HepG2 (cell line): ENCODE data around the gene SLC16A3. TPM values are rescaled to one million over a fixed set of nuclear protein-coding genes. Genes with fewer than 3 reads are reported as not detected.

Source experiments
- AHR ChIP-seq: IDR thresholded peaks from 2 replicates; pipeline ENCODE4 v1.6.1; 2018; ENCODE audit warnings: missing genetic modification reagents, missing compliant biosample characterization
- ARID4A ChIP-seq: sonication (generic); formaldehyde crosslinking; IDR thresholded peaks from 2 replicates; pipeline ENCODE4 v1.5.0; 2020; ENCODE audit warnings: mild to moderate bottlenecking, missing genetic modification reagents, borderline replicate concordance
- BHLHE40 ChIP-seq: IDR thresholded peaks from 2 replicates; pipeline ENCODE4 v1.6.1; 2011; ENCODE audit warnings: low read length, improper control_type of control experiment
- CTCF ChIP-seq: sonication (generic); formaldehyde crosslinking; IDR thresholded peaks from 2 replicates; pipeline ENCODE4 v1.5.0; 2020; ENCODE audit warnings: mild to moderate bottlenecking, missing genetic modification reagents, moderate library complexity
- KLF6 ChIP-seq: IDR thresholded peaks from 2 replicates; pipeline ENCODE4 v1.8.0; 2016; ENCODE audit warnings: missing biosample characterization, missing genetic modification reagents
- PATZ1 ChIP-seq: sonication (generic); formaldehyde crosslinking; IDR thresholded peaks from 2 replicates; pipeline ENCODE4 v1.4.0; 2020; ENCODE audit warnings: missing genetic modification reagents
- POLR2AphosphoS5 ChIP-seq: IDR thresholded peaks from 2 replicates; pipeline ENCODE4 v1.6.1; 2012; ENCODE audit warnings: low read depth, low read length
- RFX1 ChIP-seq: fragments of 450-650 bp; IDR thresholded peaks from 2 replicates; pipeline ENCODE4 v1.6.1; 2017
- TCF7 ChIP-seq: sonication (generic); IDR thresholded peaks from 2 replicates; pipeline ENCODE4 v1.6.1; 2016; ENCODE audit warnings: antibody characterized with exemption, low read depth
- TRIM24 ChIP-seq: sonication (generic); formaldehyde crosslinking; IDR thresholded peaks from 2 replicates; pipeline ENCODE4 v1.8.0; 2022; ENCODE audit warnings: mild to moderate bottlenecking, missing genetic modification reagents
- ZNF558 ChIP-seq: sonication (generic); formaldehyde crosslinking; IDR thresholded peaks from 2 replicates; pipeline ENCODE4 v1.9.0; 2022; ENCODE audit warnings: mild to moderate bottlenecking, missing genetic modification reagents, borderline replicate concordance
- ZNF83 ChIP-seq: sonication (generic); formaldehyde crosslinking; IDR thresholded peaks from 2 replicates; pipeline ENCODE4 v1.4.0; 2020; ENCODE audit warnings: missing genetic modification reagents, mild to moderate bottlenecking, borderline replicate concordance
- ZNF878 ChIP-seq: sonication (generic); formaldehyde crosslinking; IDR thresholded peaks from 2 replicates; pipeline ENCODE4 v1.8.1; 2023; ENCODE audit warnings: mild to moderate bottlenecking, missing genetic modification reagents, moderate library complexity
- ZNF879 ChIP-seq: sonication (generic); formaldehyde crosslinking; IDR thresholded peaks from 2 replicates; pipeline ENCODE4 v1.8.1; 2023; ENCODE audit warnings: missing genetic modification reagents
- polyA plus RNA-seq, 8 experiments: library from polyadenylated mRNA; depleted of rRNA in 3 of 8; stranded (reverse) in 7 of 8; unstranded in 1 of 8; fragments of >200 nt; fragmentation: Illumina TruSeq in 4 of 8; extraction: Trizol in 4 of 8; gene quantifications; 2 replicates each; pipeline versions ENCODE4 v1.2.1 to v1.2.3, GENCODE V29; 2011 to 2016; ENCODE audit warnings: low read depth in 4 of 8, missing spikeins in 1 of 8, mixed read lengths in 1 of 8; ENCODE audit not compliant: insufficient read depth in 1 of 8
- total RNA-seq, 5 experiments: library from RNA; depleted of rRNA; stranded (reverse); fragments of >200 nt; fragmentation: Illumina TruSeq; extraction: Trizol; gene quantifications; 2 replicates each; pipeline ENCODE4 v1.2.3, GENCODE V29; 2016; ENCODE audit warnings: low read depth in 1 of 5
- TF ChIP-seq, protein P1 (sequence below): fragments of 450-650 bp; IDR thresholded peaks from 2 replicates; pipeline ENCODE4 v1.6.1; 2016
- TF ChIP-seq, protein P2 (sequence below): sonication (generic); formaldehyde crosslinking; IDR thresholded peaks from 2 replicates; pipeline ENCODE4 v1.5.0; 2020; ENCODE audit warnings: missing genetic modification reagents
- TF ChIP-seq, protein P3 (sequence below): sonication (generic); formaldehyde crosslinking; IDR thresholded peaks from 2 replicates; pipeline ENCODE4 v1.5.0; 2020; ENCODE audit warnings: missing genetic modification reagents, mild to moderate bottlenecking, borderline replicate concordance

Gene SLC16A3
- total and polyA plus RNA-seq, 2 of the 13 experiments (the other 11 are each of a cell fraction or from before 2014, with no cell fraction given), result 242 to 349 TPM

DNA sequence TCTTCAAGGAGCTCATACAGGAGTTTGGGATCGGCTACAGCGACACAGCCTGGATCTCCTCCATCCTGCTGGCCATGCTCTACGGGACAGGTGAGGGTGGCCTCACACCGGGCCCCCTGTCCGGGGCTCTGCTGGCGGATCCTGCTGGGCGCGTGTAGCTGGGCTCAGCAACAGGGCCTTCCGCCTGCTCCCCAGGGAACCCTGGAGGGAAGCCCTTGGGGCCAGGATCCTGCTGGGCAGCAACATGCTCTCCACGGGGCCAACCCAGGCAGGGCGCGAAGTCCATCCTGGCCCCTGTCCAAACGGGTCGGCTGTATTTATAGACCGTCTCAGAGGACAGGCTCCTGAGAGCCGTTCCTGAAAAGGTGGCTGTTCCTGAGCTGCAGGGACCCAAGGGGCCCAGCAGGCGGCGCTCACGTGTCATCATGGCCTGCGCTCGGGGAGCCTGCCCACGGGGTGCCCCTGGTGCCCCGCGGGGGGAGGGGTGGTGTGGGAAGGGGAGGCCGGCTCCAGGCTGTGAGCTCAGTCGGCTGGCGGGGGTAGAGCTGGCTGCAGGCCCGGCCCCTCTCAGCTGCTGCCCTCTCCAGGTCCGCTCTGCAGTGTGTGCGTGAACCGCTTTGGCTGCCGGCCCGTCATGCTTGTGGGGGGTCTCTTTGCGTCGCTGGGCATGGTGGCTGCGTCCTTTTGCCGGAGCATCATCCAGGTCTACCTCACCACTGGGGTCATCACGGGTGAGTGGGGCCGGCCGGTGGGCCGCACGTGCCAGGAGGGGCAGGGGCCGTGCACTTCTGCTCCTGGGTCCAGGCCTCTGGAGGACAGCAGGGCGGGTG lies 7.5 kb downstream of the SLC16A3 start (continued):
- TF ChIP-seq, protein P1, sequence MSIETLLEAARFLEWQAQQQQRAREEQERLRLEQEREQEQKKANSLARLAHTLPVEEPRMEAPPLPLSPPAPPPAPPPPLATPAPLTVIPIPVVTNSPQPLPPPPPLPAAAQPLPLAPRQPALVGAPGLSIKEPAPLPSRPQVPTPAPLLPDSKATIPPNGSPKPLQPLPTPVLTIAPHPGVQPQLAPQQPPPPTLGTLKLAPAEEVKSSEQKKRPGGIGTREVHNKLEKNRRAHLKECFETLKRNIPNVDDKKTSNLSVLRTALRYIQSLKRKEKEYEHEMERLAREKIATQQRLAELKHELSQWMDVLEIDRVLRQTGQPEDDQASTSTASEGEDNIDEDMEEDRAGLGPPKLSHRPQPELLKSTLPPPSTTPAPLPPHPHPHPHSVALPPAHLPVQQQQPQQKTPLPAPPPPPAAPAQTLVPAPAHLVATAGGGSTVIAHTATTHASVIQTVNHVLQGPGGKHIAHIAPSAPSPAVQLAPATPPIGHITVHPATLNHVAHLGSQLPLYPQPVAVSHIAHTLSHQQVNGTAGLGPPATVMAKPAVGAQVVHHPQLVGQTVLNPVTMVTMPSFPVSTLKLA, result peak; percentile 31; the same call in 1 of the 2 replicates
- TF ChIP-seq ZNF558 (CRISPR knock-in tag) (peak; percentile 99), CTCF (peak; percentile 96), KLF6 (CRISPR knock-in tag) (peak; percentile 98), POLR2AphosphoS5 (no peak), ZNF83 (CRISPR knock-in tag) (peak; percentile 95), BHLHE40 (0 out of 2 replicates have a peak, but pooled peaks have one; percentile 6), AHR (CRISPR knock-in tag) (0 out of 2 replicates have a peak, but pooled peaks have one; percentile 55), ZNF878 (peak; percentile 99), TCF7 (no peak), ZNF879 (CRISPR knock-in tag) (peak; percentile 98), PATZ1 (CRISPR knock-in tag) (peak; percentile 83), RFX1 (no peak), TRIM24 (CRISPR knock-in tag) (no peak), ARID4A (CRISPR knock-in tag) (peak; percentile 96)
- TF ChIP-seq, protein P2, sequence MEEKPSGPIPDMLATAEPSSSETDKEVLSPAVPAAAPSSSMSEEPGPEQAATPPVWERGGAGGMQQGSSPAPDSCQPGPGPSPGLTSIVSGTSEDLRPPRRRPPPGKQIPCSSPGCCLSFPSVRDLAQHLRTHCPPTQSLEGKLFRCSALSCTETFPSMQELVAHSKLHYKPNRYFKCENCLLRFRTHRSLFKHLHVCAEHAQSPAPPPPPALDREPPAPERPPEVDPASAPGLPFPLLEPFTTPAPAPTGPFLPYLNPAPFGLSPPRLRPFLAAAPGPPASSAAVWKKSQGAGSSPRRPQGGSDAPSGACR (CRISPR knock-in tag), result no peak
- TF ChIP-seq, protein P3, sequence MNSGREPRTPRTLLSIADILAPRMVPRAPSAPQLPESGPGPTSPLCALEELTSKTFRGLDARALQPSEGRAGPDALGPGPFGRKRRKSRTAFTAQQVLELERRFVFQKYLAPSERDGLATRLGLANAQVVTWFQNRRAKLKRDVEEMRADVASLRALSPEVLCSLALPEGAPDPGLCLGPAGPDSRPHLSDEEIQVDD, result no peak
